ENCODE data around the gene ARHGEF5. TPM values are rescaled to one million over a fixed set of nuclear protein-coding genes. Genes with fewer than 3 reads are reported as not detected.

Gene ARHGEF5
- total and polyA plus RNA-seq, 10 of the 15 experiments (the other 5 are each of a cell fraction or from before 2014, with no cell fraction given), result 1.6 to 17.2 (median 7.8) TPM

- TF ChIP-seq DPF2 (IDR thresholded peaks at IDR 0.05), result no peak
- no peak for TF ChIP-seq RCOR1 (conservative IDR thresholded peaks at IDR 0.05; ENCODE audit: low read depth, low read length)
- no peak for TF ChIP-seq NFXL1 (IDR thresholded peaks at IDR 0.05; ENCODE audit: borderline replicate concordance)
- no peak for TF ChIP-seq SMAD5 (IDR thresholded peaks at IDR 0.05; ENCODE audit: low read depth)
These were observed 35.8 kb downstream of the ARHGEF5 start (continued) for GRCh38 chr7:144391014-144391413.

- no peaks in the 10 kb centered on the region for H3K36me3 ChIP-seq (ENCODE audit: control insufficient read depth in 2 of 2, insufficient read depth in 2 of 2, low read length in 1 of 2)
- ATAC-seq (peak; percentile 92), FAIRE-seq (no peak), DNase-seq (ENCODE audit: low read depth, low spot score) (no peak)
- ChIA-PET CTCF (interaction anchor here (0.7 to 3.3 kb wide), 11 partner anchors 8 to 1975 kb away, joined by 3 to 14 read pairs (median 5); no protein-coding TSS in a partner anchor), POLR2A (no interaction called here), RAD21 (ENCODE audit: unreplicated experiment) (interaction anchor here (2.0 kb wide), 1 partner anchor 45 kb away, joined by 6 read pairs; no protein-coding TSS in a partner anchor), SMC1A (ENCODE audit: uncharacterized antibody, unreplicated experiment) (interaction anchor here (0.8 to 1.5 kb wide), 4 partner anchors 9 to 214 kb away, joined by 3 to 6 read pairs (median 4); no protein-coding TSS in a partner anchor)
- H4K20me1 ChIP-seq (ENCODE audit: control insufficient read depth, insufficient read depth), result no peaks in the 10 kb centered on the region
- intact Hi-C loops (cut with micrococcal nuclease; ENCODE audit: unreplicated experiment), result loop anchor here (5.0 kb wide), 2 partner anchors 45 to 215 kb away; no protein-coding TSS in a partner anchor
- no peaks in the 10 kb centered on the region for H3K27me3 ChIP-seq (replicated peaks in 1 of 2; ENCODE audit: control insufficient read depth in 2 of 2, insufficient read depth in 2 of 2, low read length in 1 of 2)
- H3K4me3 ChIP-seq, result no peak overlapping the region
- no TSS peak for BruUV-seq (replicated peaks)
- no peaks in the 10 kb centered on the region for H3K9me3 ChIP-seq (replicated peaks; ENCODE audit: control insufficient read depth, insufficient read depth, low read length)
- H3K4me2 ChIP-seq (ENCODE audit: control insufficient read depth, insufficient read depth), result peak overlapping the region; percentile 31
- in situ Hi-C loops (cut with MboI), result loop anchor here (25.0 kb wide), 1 partner anchor 480 kb away; the partner anchor contains the start of gene TCAF1
- no peaks in the 10 kb centered on the region for H3K79me2 ChIP-seq (ENCODE audit: control insufficient read depth, insufficient read depth, low read length)
- H2AFZ ChIP-seq (ENCODE audit: control insufficient read depth, low read depth, low read length), result peak overlapping the region; percentile 66
- WGBS (ENCODE audit: insufficient coverage, insufficient replicate concordance, low lambda C conversion rate, missing lambda C conversion rate), result 0% methylated on average over 8 of the region's 8 CpGs
- H3K9ac ChIP-seq (ENCODE audit: control insufficient read depth, insufficient read depth, low read length), result no peak overlapping the region
- no peaks in the 10 kb centered on the region for H3K4me1 ChIP-seq (ENCODE audit: control insufficient read depth, insufficient read depth, low read length)
- H3K27ac ChIP-seq (ENCODE audit: control insufficient read depth, insufficient read depth), result no peak overlapping the region
- no peak for TF ChIP-seq SRF (IDR thresholded peaks at IDR 0.05; ENCODE audit: low read depth in 2 of 2, low read length in 2 of 2)
- no peak for TF ChIP-seq ZNF384 (IDR thresholded peaks at IDR 0.05; ENCODE audit: borderline replicate concordance, low read depth, low read length)
- no peak for TF ChIP-seq POU2F2 (IDR thresholded peaks at IDR 0.05; ENCODE audit: borderline replicate concordance, low read depth, low read length)
- no peak for TF ChIP-seq ZBTB11 (CRISPR knock-in tag; IDR thresholded peaks at IDR 0.05)
- TF ChIP-seq TBL1XR1 (IDR thresholded peaks at IDR 0.05; ENCODE audit: low read depth, low read length), result no peak
- TF ChIP-seq CBFB (IDR thresholded peaks at IDR 0.05; ENCODE audit: low read depth), result no peak
- no peak for TF ChIP-seq SP1 (IDR thresholded peaks at IDR 0.05; ENCODE audit: low read depth, low read length)
- TF ChIP-seq SIN3A (IDR thresholded peaks at IDR 0.05; ENCODE audit: low read depth, low read length), result no peak
- TF ChIP-seq PRDM15 (CRISPR knock-in tag; IDR thresholded peaks at IDR 0.05), result no peak
- TF ChIP-seq CREM (IDR thresholded peaks at IDR 0.05; ENCODE audit: low read depth), result no peak
These were observed 36.6 kb downstream of the ARHGEF5 start for GRCh38 chr7:144391823-144392255.

Measured in GM12878 (cell line).